Mucosa of rectum (tissue), 2 donors: Measurements from ENCODE around the gene MORN1.

Experiments
- H3K27ac ChIP-seq, 2 donors: one replicate each; pipeline ENCODE4 v1.7.0; 2013; ENCODE audit warnings: inconsistent platforms in 2 of 2, low read depth in 2 of 2, low read length in 2 of 2
- H3K27me3 ChIP-seq, 2 donors: one replicate each; pipeline ENCODE4 v1.7.0; 2013; ENCODE audit warnings: low read length in 2 of 2; ENCODE audit not compliant: control insufficient read depth in 2 of 2, insufficient read depth in 2 of 2
- H3K36me3 ChIP-seq, 2 donors: one replicate each; pipeline ENCODE4 v1.7.0; 2013; ENCODE audit warnings: low read length in 2 of 2; ENCODE audit not compliant: control insufficient read depth in 2 of 2, insufficient read depth in 2 of 2
- H3K4me1 ChIP-seq, 2 donors: one replicate each; pipeline ENCODE4 v1.7.0; 2013; ENCODE audit warnings: low read length in 2 of 2, mild to moderate bottlenecking in 1 of 2; ENCODE audit not compliant: control insufficient read depth in 2 of 2, insufficient read depth in 2 of 2
- H3K4me3 ChIP-seq, 2 donors: one replicate each; pipeline ENCODE4 v1.7.0; 2013; ENCODE audit warnings: low read length in 2 of 2
- H3K9ac ChIP-seq, 2 donors: one replicate each; pipeline ENCODE4 v1.7.0; 2013; ENCODE audit warnings: low read length in 2 of 2, low read depth in 1 of 2, mild to moderate bottlenecking in 1 of 2
- H3K9me3 ChIP-seq, 2 donors: one replicate each; pipeline ENCODE4 v1.7.0; 2013; ENCODE audit warnings: low read length in 2 of 2; ENCODE audit not compliant: control insufficient read depth in 2 of 2
- donor health status: healthy.
- donor health status: Normal muscosa, but diverticular disease.

Gene MORN1

GRCh38 chr1:2407166-2407990, 16.0 kb upstream of the MORN1 start:
- H3K9me3 ChIP-seq = no peaks in the 10 kb centered on the region
- no peaks in the 10 kb centered on the region for H3K27me3 ChIP-seq
- H3K27ac ChIP-seq = no peak overlapping the region
- no peak overlapping the region for H3K4me3 ChIP-seq
- H3K36me3 ChIP-seq = peaks cover 36 to 39% of the 10 kb centered on the region in 2 donors
- H3K4me1 ChIP-seq = peaks cover 6% of the 10 kb centered on the region in 2 donors
- no peak overlapping the region for H3K9ac ChIP-seq

- Histone ChIP-seq H3K36me3 (peaks cover 44 to 47% of the 10 kb centered on the region in 2 donors), H3K9ac (no peak overlapping the region), H3K27me3 (no peaks in the 10 kb centered on the region), H3K4me1 (peaks cover 1% of the 10 kb centered on the region in 2 donors), H3K9me3 (no peaks in the 10 kb centered on the region), H3K4me3 (no peak overlapping the region), H3K27ac (no peak overlapping the region)
These were observed 15.2 kb upstream of the MORN1 start for GRCh38 chr1:2406451-2407041.

DNA sequence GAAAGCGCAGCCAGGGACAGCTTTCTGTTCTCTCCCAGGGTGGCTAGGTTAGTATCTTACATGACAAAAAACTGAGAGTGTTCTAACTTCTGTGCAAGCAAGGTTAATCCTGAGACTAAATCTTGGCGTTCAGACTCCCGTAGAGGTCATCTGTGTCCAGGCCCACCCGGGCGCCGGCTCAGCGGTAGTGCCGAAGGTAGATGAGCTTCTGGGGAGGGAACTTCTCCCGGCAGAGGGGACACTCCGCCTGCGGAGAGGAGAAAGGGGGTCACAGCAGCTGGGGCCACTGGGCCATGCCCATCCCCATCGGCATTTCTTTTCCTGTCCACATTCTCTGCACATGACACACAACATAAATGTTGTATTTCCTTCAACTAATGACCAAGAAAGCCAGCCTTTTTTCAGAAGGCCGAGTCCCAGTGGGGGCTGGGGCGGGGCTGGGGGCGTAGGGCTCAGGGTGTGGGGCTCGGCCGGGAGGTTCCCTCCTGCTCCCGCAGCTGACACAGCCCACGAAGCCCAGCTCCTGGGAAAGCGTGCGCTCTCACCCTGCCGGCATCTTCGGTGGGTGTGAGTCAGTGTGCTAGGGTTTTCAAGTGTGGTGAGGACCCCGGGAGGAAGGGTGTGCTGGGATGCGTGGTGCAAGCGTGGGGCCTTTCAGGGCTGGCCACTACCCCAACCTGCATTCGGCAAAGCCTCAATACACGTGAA, 14.4 kb upstream of the MORN1 start:
- Histone ChIP-seq H3K36me3 (peaks cover 49 to 52% of the 10 kb centered on the region in 2 donors), H3K4me1 (no peaks in the 10 kb centered on the region), H3K4me3 (no peak overlapping the region), H3K9me3 (no peaks in the 10 kb centered on the region), H3K9ac (no peak overlapping the region), H3K27ac (no peak overlapping the region), H3K27me3 (no peaks in the 10 kb centered on the region)

GRCh38 chr1:2404890-2405511, 13.6 kb upstream of the MORN1 start:
- no peaks in the 10 kb centered on the region for H3K4me1 ChIP-seq
- H3K36me3 ChIP-seq = peaks cover 55 to 59% of the 10 kb centered on the region in 2 donors
- H3K27ac ChIP-seq = no peak overlapping the region
- no peak overlapping the region for H3K4me3 ChIP-seq
- H3K9ac ChIP-seq = no peak overlapping the region
- H3K27me3 ChIP-seq = no peaks in the 10 kb centered on the region
- H3K9me3 ChIP-seq = no peaks in the 10 kb centered on the region

- Histone ChIP-seq H3K4me1 (no peaks in the 10 kb centered on the region), H3K4me3 (no peak overlapping the region), H3K9ac (no peak overlapping the region), H3K9me3 (no peaks in the 10 kb centered on the region), H3K36me3 (peaks cover 62 to 66% of the 10 kb centered on the region in 2 donors), H3K27ac (no peak overlapping the region), H3K27me3 (no peaks in the 10 kb centered on the region)
These were observed 13.0 kb upstream of the MORN1 start for GRCh38 chr1:2404142-2404889.

DNA sequence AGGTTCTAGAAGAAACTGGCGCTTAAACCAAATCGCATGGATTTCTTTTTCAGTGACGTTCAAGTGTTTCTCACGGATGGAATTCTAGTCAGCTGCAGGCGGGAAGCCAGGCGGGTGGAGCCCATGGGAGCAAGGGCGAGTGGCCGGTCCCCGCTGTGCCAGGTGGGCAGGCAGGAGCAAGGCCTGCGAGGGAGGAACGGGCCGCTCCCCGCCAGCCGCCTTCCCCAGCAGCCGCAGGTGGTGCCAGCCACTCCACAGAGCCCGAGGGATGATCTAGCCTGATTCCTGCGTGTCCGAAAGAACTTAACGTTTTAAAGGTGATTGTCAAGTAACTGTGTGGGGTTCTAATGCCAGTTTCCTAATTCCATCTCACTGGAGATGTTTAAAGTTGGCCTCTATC, 11.9 kb upstream of the MORN1 start:
- Histone ChIP-seq H3K9ac (no peak overlapping the region), H3K4me3 (no peak overlapping the region), H3K27me3 (no peaks in the 10 kb centered on the region), H3K27ac (no peak overlapping the region), H3K36me3 (peaks cover 70 to 73% of the 10 kb centered on the region in 2 donors), H3K9me3 (no peaks in the 10 kb centered on the region), H3K4me1 (no peaks in the 10 kb centered on the region)

DNA sequence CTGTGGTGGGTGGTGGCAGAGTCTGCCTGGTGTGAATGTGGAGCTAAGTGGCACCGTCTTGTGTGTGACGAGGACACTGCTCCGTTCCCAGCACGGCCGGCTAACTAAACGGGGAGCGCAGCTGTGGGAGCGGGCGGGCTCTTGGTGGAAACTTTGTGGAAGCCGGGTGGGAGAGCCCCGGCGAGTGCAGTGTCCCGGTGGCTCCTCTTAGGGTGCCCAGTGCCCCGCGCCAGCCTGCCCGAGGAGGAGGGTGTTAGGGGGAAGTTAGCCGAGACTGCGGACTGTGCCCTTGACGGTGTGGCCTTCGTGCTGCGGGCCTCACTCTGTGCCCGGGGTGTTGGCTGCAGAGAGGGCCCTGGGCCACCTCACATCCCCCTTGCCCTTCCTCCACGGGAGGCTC, 11.1 kb upstream of the MORN1 start:
- Histone ChIP-seq H3K4me1 (no peaks in the 10 kb centered on the region), H3K27ac (no peak overlapping the region), H3K9ac (no peak overlapping the region), H3K36me3 (peaks cover 74 to 80% of the 10 kb centered on the region in 2 donors), H3K27me3 (no peaks in the 10 kb centered on the region), H3K4me3 (no peak overlapping the region), H3K9me3 (no peaks in the 10 kb centered on the region)

GRCh38 chr1:2400950-2401649, 9.7 kb upstream of the MORN1 start:
- no peak overlapping the region for H3K9ac ChIP-seq
- H3K4me1 ChIP-seq = no peaks in the 10 kb centered on the region
- no peak overlapping the region for H3K4me3 ChIP-seq
- no peaks in the 10 kb centered on the region for H3K27me3 ChIP-seq
- no peak overlapping the region for H3K27ac ChIP-seq
- peaks cover 76 to 80% of the 10 kb centered on the region in 2 donors for H3K36me3 ChIP-seq
- no peaks in the 10 kb centered on the region for H3K9me3 ChIP-seq

- H3K27ac ChIP-seq = no peak overlapping the region
- no peak overlapping the region for H3K9ac ChIP-seq
- no peaks in the 10 kb centered on the region for H3K27me3 ChIP-seq
- no peaks in the 10 kb centered on the region for H3K4me1 ChIP-seq
- H3K4me3 ChIP-seq = no peak overlapping the region
- no peaks in the 10 kb centered on the region for H3K9me3 ChIP-seq
- H3K36me3 ChIP-seq = peaks cover 76 to 82% of the 10 kb centered on the region in 2 donors
These were observed 9.2 kb upstream of the MORN1 start for GRCh38 chr1:2400576-2400909.
